ENCODE data around the gene FOXJ2. TPM values are rescaled to one million over a fixed set of nuclear protein-coding genes. Genes with fewer than 3 reads are reported as not detected.
"Not testable (repeated sequence)": the region's sequence is repeated elsewhere in the genome, so short reads cannot be mapped to it uniquely, and the experiment has no call there.

FOXJ2 gene
- total RNA-seq, 1 donor from 2014 or later: 6.8 TPM

DNA sequence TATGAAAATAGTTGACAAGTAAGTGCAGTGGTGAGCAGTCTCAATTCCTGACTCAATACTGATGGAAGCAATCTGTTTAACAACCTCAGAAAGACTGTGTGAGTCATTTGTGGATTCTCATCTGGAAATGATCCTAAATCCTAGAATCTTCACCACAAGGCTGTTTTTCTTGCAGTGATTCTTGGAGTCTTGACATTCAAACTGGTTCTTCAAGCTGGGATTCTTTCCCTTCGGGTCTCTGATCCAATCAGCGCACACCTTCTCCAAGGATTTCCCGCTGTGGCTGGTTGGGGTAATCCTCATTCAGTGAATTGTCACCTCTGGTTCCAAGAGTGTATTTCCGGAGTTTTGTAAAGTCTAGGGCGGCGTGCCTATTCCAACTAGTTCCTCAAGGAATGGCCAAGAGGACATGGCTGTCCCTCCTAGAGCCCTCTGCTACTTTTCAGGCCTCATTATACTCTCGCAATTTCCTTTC, 37.7 kb upstream of the FOXJ2 start:
- H3K4me3 ChIP-seq: no peak overlapping the region
- no peaks in the 10 kb centered on the region for H4K20me1 ChIP-seq (ENCODE audit: low read depth)
- peak overlapping the region; percentile 3 for H3K4me2 ChIP-seq
- Mint-ChIP-seq H3K27me3 (ENCODE audit: insufficient read depth, low read depth) (peaks cover 10% of the 10 kb centered on the region), H3K36me3 (peaks cover 7% of the 10 kb centered on the region), H3K4me1 (peaks cover 7% of the 10 kb centered on the region), H3K27ac (no peak overlapping the region), H3K9me3 (peaks cover 26% of the 10 kb centered on the region), H3K4me3 (no peak overlapping the region)
- no peaks in the 10 kb centered on the region for H3K36me3 ChIP-seq
- H3K9ac ChIP-seq: no peak overlapping the region
- peak; percentile 15 for DNase-seq (ENCODE audit: low spot score)
- no peaks in the 10 kb centered on the region for H3K27me3 ChIP-seq
- TF ChIP-seq, protein P1, sequence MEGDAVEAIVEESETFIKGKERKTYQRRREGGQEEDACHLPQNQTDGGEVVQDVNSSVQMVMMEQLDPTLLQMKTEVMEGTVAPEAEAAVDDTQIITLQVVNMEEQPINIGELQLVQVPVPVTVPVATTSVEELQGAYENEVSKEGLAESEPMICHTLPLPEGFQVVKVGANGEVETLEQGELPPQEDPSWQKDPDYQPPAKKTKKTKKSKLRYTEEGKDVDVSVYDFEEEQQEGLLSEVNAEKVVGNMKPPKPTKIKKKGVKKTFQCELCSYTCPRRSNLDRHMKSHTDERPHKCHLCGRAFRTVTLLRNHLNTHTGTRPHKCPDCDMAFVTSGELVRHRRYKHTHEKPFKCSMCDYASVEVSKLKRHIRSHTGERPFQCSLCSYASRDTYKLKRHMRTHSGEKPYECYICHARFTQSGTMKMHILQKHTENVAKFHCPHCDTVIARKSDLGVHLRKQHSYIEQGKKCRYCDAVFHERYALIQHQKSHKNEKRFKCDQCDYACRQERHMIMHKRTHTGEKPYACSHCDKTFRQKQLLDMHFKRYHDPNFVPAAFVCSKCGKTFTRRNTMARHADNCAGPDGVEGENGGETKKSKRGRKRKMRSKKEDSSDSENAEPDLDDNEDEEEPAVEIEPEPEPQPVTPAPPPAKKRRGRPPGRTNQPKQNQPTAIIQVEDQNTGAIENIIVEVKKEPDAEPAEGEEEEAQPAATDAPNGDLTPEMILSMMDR (IDR thresholded peaks at IDR 0.05): no peak
- TF ChIP-seq EZH2phosphoT487 (IDR thresholded peaks at IDR 0.05): no peak
- no peak for TF ChIP-seq EZH2 (IDR thresholded peaks at IDR 0.05)
- peaks cover 3% of the 10 kb centered on the region for H3K9me3 ChIP-seq (ENCODE audit: low read depth)
- no peaks in the 10 kb centered on the region for H3K79me2 ChIP-seq (ENCODE audit: low read depth)
- peak overlapping the region; percentile 10 for H2AFZ ChIP-seq (replicated peaks)
- H3K27ac ChIP-seq: no peak overlapping the region
- H3F3A ChIP-seq (ENCODE audit: low read depth): peaks cover 13% of the 10 kb centered on the region
- peaks cover 15% of the 10 kb centered on the region for H3K4me1 ChIP-seq

- no peak overlapping the region for H3K27ac Mint-ChIP-seq
- H4K20me1 ChIP-seq (ENCODE audit: low read depth): no peaks in the 10 kb centered on the region
- H3K27me3 Mint-ChIP-seq (ENCODE audit: insufficient read depth, low read depth): peaks cover 10% of the 10 kb centered on the region
- H2AFZ ChIP-seq (replicated peaks): no peak overlapping the region
- H3K79me2 ChIP-seq (ENCODE audit: low read depth): no peaks in the 10 kb centered on the region
- H3F3A ChIP-seq (ENCODE audit: low read depth): peaks cover 13% of the 10 kb centered on the region
- H3K4me3 ChIP-seq: no peak overlapping the region
- H3K9ac ChIP-seq: no peak overlapping the region
- H3K9me3 Mint-ChIP-seq: peaks cover 26% of the 10 kb centered on the region
- TF ChIP-seq EZH2phosphoT487 (IDR thresholded peaks at IDR 0.05): no peak
- TF ChIP-seq, protein P1 (IDR thresholded peaks at IDR 0.05): peak; percentile 87
- H3K36me3 Mint-ChIP-seq: peaks cover 7% of the 10 kb centered on the region
- H3K9me3 ChIP-seq (ENCODE audit: low read depth): peaks cover 3% of the 10 kb centered on the region
- DNase-seq (ENCODE audit: low spot score): peak; percentile 84
- H3K27ac ChIP-seq: no peak overlapping the region
- peaks cover 15% of the 10 kb centered on the region for H3K4me1 ChIP-seq
- H3K4me1 Mint-ChIP-seq: peaks cover 7% of the 10 kb centered on the region
- no peaks in the 10 kb centered on the region for H3K27me3 ChIP-seq
- no peak overlapping the region for H3K4me2 ChIP-seq
- no peak overlapping the region for H3K4me3 Mint-ChIP-seq
- no peaks in the 10 kb centered on the region for H3K36me3 ChIP-seq
Observed at GRCh38 chr12:7995266-7995963, 37.1 kb upstream of the FOXJ2 start.

DNA sequence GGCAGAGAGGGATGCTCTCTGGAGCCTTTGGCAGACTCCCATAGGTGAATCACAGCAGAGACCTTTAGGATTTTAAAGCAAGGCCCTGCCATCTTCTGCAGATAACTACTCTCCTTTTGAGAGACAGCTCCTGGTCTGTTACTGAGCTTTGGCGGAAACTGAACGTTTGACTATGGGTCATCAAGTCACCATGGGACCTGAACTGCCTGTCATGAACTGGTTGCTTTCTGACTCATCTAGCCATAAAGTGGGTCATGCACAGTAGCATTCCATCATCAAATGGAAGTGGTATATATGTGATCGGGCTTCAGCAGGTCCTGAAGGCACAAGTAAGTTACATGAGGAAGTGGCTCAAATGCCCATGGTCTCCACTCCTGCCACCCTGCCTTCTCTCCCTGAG, 31.7 kb upstream of the FOXJ2 start:
- not testable (repeated sequence) for H3F3A ChIP-seq (ENCODE audit: low read depth); H3K36me3 Mint-ChIP-seq; H3K4me2 ChIP-seq; DNase-seq (ENCODE audit: low spot score); H3K4me1 Mint-ChIP-seq; H3K27me3 ChIP-seq; H2AFZ ChIP-seq (replicated peaks); H4K20me1 ChIP-seq (ENCODE audit: low read depth); H3K4me3 Mint-ChIP-seq; H3K27me3 Mint-ChIP-seq (ENCODE audit: insufficient read depth, low read depth); H3K4me3 ChIP-seq; H3K79me2 ChIP-seq (ENCODE audit: low read depth); H3K27ac ChIP-seq; H3K36me3 ChIP-seq; H3K9ac ChIP-seq; H3K9me3 ChIP-seq (ENCODE audit: low read depth); H3K27ac Mint-ChIP-seq; H3K4me1 ChIP-seq
- H3K9me3 Mint-ChIP-seq: peaks cover 27% of the 10 kb centered on the region

DNA sequence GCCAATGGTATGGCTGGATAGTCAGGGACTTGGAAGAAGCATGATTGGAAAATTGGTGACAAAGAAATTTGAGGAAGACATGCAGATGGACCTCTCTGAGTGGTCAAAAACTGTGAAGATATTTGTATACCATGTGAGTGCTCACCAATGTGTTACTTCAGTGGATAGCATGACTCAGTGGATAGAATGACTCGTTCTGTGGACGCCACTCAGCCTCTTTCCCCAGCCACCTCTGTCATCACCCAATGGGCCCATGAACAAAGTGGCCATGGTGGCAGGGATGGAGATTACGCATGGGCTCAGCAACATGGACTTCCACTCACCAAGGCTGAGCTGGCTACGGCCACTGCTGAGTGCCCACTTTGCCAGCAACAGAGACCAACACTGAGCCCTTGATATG, 31.0 kb upstream of the FOXJ2 start:
- H3K27ac ChIP-seq; H3K27me3 Mint-ChIP-seq (ENCODE audit: insufficient read depth, low read depth); H3F3A ChIP-seq (ENCODE audit: low read depth); H3K4me1 ChIP-seq; H2AFZ ChIP-seq (replicated peaks); H3K4me3 ChIP-seq; H3K36me3 Mint-ChIP-seq; H3K4me1 Mint-ChIP-seq; H3K79me2 ChIP-seq (ENCODE audit: low read depth); H3K36me3 ChIP-seq; DNase-seq (ENCODE audit: low spot score); H3K9me3 ChIP-seq (ENCODE audit: low read depth); H3K4me3 Mint-ChIP-seq; H4K20me1 ChIP-seq (ENCODE audit: low read depth); H3K9ac ChIP-seq; H3K27ac Mint-ChIP-seq; H3K27me3 ChIP-seq; H3K4me2 ChIP-seq: not testable (repeated sequence)
- H3K9me3 Mint-ChIP-seq: peaks cover 24% of the 10 kb centered on the region

- not testable (repeated sequence) for H3K4me2 ChIP-seq; H3K9me3 ChIP-seq (ENCODE audit: low read depth); H2AFZ ChIP-seq (replicated peaks); H3K27me3 Mint-ChIP-seq (ENCODE audit: insufficient read depth, low read depth); H3K9me3 Mint-ChIP-seq; DNase-seq (ENCODE audit: low spot score); H3K36me3 Mint-ChIP-seq; H3F3A ChIP-seq (ENCODE audit: low read depth); H4K20me1 ChIP-seq (ENCODE audit: low read depth); H3K4me3 Mint-ChIP-seq; H3K4me1 Mint-ChIP-seq; H3K36me3 ChIP-seq; H3K27me3 ChIP-seq; H3K79me2 ChIP-seq (ENCODE audit: low read depth); H3K4me3 ChIP-seq; H3K9ac ChIP-seq; H3K27ac Mint-ChIP-seq; H3K27ac ChIP-seq; H3K4me1 ChIP-seq
Observed at GRCh38 chr12:8004897-8005296, 27.6 kb upstream of the FOXJ2 start.

Measured in neural progenitor cell (in vitro differentiated cells).